Hepatocyte (in vitro differentiated cells): ENCODE measurements around the gene DNMT3A.

Source experiments
- EZH2 ChIP-seq: fragments of 200-600 bp; sonication (generic); IDR thresholded peaks from 2 replicates; pipeline ENCODE4 v1.6.1; 2016; ENCODE audit warnings: antibody characterized with exemption, mild to moderate bottlenecking, borderline replicate concordance
- TF ChIP-seq, protein P1 (sequence below): fragments of 200-600 bp; sonication (generic); IDR thresholded peaks from 2 replicates; pipeline ENCODE4 v1.5.1; 2016; ENCODE audit warnings: antibody characterized with exemption, mild to moderate bottlenecking; ENCODE audit not compliant: poor library complexity

GRCh38 chr2:25340181-25340921 lies 1.4 kb downstream of the DNMT3A start:
- TF ChIP-seq EZH2 = no peak
- TF ChIP-seq, protein P1, sequence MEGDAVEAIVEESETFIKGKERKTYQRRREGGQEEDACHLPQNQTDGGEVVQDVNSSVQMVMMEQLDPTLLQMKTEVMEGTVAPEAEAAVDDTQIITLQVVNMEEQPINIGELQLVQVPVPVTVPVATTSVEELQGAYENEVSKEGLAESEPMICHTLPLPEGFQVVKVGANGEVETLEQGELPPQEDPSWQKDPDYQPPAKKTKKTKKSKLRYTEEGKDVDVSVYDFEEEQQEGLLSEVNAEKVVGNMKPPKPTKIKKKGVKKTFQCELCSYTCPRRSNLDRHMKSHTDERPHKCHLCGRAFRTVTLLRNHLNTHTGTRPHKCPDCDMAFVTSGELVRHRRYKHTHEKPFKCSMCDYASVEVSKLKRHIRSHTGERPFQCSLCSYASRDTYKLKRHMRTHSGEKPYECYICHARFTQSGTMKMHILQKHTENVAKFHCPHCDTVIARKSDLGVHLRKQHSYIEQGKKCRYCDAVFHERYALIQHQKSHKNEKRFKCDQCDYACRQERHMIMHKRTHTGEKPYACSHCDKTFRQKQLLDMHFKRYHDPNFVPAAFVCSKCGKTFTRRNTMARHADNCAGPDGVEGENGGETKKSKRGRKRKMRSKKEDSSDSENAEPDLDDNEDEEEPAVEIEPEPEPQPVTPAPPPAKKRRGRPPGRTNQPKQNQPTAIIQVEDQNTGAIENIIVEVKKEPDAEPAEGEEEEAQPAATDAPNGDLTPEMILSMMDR = no peak
